ENCODE results near the gene LGALS9. TPM values are rescaled to one million over a fixed set of nuclear protein-coding genes. Genes with fewer than 3 reads are reported as not detected.

Gene LGALS9
- total RNA-seq, 1 donor from 2014 or later, result 0.54 TPM

- Mint-ChIP-seq H3K9me3 (no peaks in the 10 kb centered on the region), H3K36me3 (peaks cover 4% of the 10 kb centered on the region), H3K4me1 (peaks cover 7% of the 10 kb centered on the region), H3K27me3 (ENCODE audit: insufficient read depth, low read depth) (peaks cover 2% of the 10 kb centered on the region), H3K27ac (no peak overlapping the region), H3K4me3 (no peak overlapping the region)
- no peaks in the 10 kb centered on the region for H4K20me1 ChIP-seq (ENCODE audit: low read depth)
- H3K9ac ChIP-seq, result no peak overlapping the region
- H3K79me2 ChIP-seq (ENCODE audit: low read depth), result no peaks in the 10 kb centered on the region
- DNase-seq (ENCODE audit: low spot score), result no peak
- H3K27me3 ChIP-seq, result no peaks in the 10 kb centered on the region
- no peak overlapping the region for H3K27ac ChIP-seq
- no peaks in the 10 kb centered on the region for H3K9me3 ChIP-seq (ENCODE audit: low read depth)
- H3K4me2 ChIP-seq, result no peak overlapping the region
- H3K4me1 ChIP-seq, result no peaks in the 10 kb centered on the region
- H2AFZ ChIP-seq (replicated peaks), result no peak overlapping the region
- no peaks in the 10 kb centered on the region for H3F3A ChIP-seq (ENCODE audit: low read depth)
- TF ChIP-seq EZH2phosphoT487 (IDR thresholded peaks at IDR 0.05) (no peak), EZH2 (IDR thresholded peaks at IDR 0.05) (no peak), CTCF (IDR thresholded peaks at IDR 0.05) (no peak)
- H3K4me3 ChIP-seq, result no peak overlapping the region
- no peaks in the 10 kb centered on the region for H3K36me3 ChIP-seq
Observed at GRCh38 chr17:27605409-27605808, 25.6 kb upstream of the LGALS9 start.

- H2AFZ ChIP-seq (replicated peaks), result no peak overlapping the region
- no peaks in the 10 kb centered on the region for H3K79me2 ChIP-seq (ENCODE audit: low read depth)
- no peak overlapping the region for H3K4me3 Mint-ChIP-seq
- no peak overlapping the region for H3K4me3 ChIP-seq
- H3K36me3 Mint-ChIP-seq, result peaks cover 4% of the 10 kb centered on the region
- no peak overlapping the region for H3K27ac ChIP-seq
- no peaks in the 10 kb centered on the region for H3K36me3 ChIP-seq
- DNase-seq (ENCODE audit: low spot score), result no peak
- H4K20me1 ChIP-seq (ENCODE audit: low read depth), result no peaks in the 10 kb centered on the region
- no peaks in the 10 kb centered on the region for H3K9me3 ChIP-seq (ENCODE audit: low read depth)
- H3K27me3 ChIP-seq, result no peaks in the 10 kb centered on the region
- H3K9ac ChIP-seq, result no peak overlapping the region
- H3K4me2 ChIP-seq, result no peak overlapping the region
- peaks cover 2% of the 10 kb centered on the region for H3K27me3 Mint-ChIP-seq (ENCODE audit: insufficient read depth, low read depth)
- no peaks in the 10 kb centered on the region for H3K4me1 ChIP-seq
- peaks cover 3% of the 10 kb centered on the region for H3K4me1 Mint-ChIP-seq
- no peaks in the 10 kb centered on the region for H3K9me3 Mint-ChIP-seq
- H3F3A ChIP-seq (ENCODE audit: low read depth), result no peaks in the 10 kb centered on the region
- TF ChIP-seq CTCF (IDR thresholded peaks at IDR 0.05), result no peak
- no peak overlapping the region for H3K27ac Mint-ChIP-seq
Observed at GRCh38 chr17:27607521-27608091, 23.4 kb upstream of the LGALS9 start.

- peaks cover 2% of the 10 kb centered on the region for H3K27me3 Mint-ChIP-seq (ENCODE audit: insufficient read depth, low read depth)
- Histone ChIP-seq H2AFZ (replicated peaks) (no peak overlapping the region), H3F3A (ENCODE audit: low read depth) (no peaks in the 10 kb centered on the region), H4K20me1 (ENCODE audit: low read depth) (no peaks in the 10 kb centered on the region), H3K9ac (no peak overlapping the region), H3K27ac (no peak overlapping the region), H3K9me3 (ENCODE audit: low read depth) (no peaks in the 10 kb centered on the region), H3K4me1 (no peaks in the 10 kb centered on the region), H3K36me3 (no peaks in the 10 kb centered on the region), H3K27me3 (no peaks in the 10 kb centered on the region), H3K4me3 (no peak overlapping the region), H3K79me2 (ENCODE audit: low read depth) (no peaks in the 10 kb centered on the region), H3K4me2 (no peak overlapping the region)
- H3K9me3 Mint-ChIP-seq, result no peaks in the 10 kb centered on the region
- H3K4me3 Mint-ChIP-seq, result no peak overlapping the region
- H3K27ac Mint-ChIP-seq, result no peak overlapping the region
- no peaks in the 10 kb centered on the region for H3K4me1 Mint-ChIP-seq
- peaks cover 6% of the 10 kb centered on the region for H3K36me3 Mint-ChIP-seq
- TF ChIP-seq CTCF (IDR thresholded peaks at IDR 0.05) (no peak), EZH2phosphoT487 (IDR thresholded peaks at IDR 0.05) (no peak), EZH2 (IDR thresholded peaks at IDR 0.05) (no peak)
- DNase-seq (ENCODE audit: low spot score), result no peak
Observed at GRCh38 chr17:27608328-27609230, 22.4 kb upstream of the LGALS9 start.

All from neural progenitor cell (in vitro differentiated cells).